DOHH2 (cell line): ENCODE data around the gene EEF2.

ENCODE experiments used
- H3F3A ChIP-seq: fragments of 200-600 bp; sonication (generic), shearing (Covaris generic); 2 replicates; pipeline ENCODE4 v1.6.0; 2016; ENCODE audit warnings: antibody characterized with exemption, mild to moderate bottlenecking; ENCODE audit not compliant: control insufficient read depth, insufficient read depth
- H3K27ac ChIP-seq: fragments of 200-600 bp; sonication (generic); 2 replicates; pipeline ENCODE4 v1.5.1; 2014; ENCODE audit warnings: low read depth, mild to moderate bottlenecking, low read length, moderate library complexity
- H3K27me3 ChIP-seq: fragments of 200-600 bp; sonication (generic); 2 replicates; pipeline ENCODE4 v1.6.1; 2014; ENCODE audit warnings: mild to moderate bottlenecking, low read length, mixed read lengths; ENCODE audit not compliant: control insufficient read depth
- H3K36me3 ChIP-seq: fragments of 200-600 bp; sonication (generic); 2 replicates; pipeline ENCODE4 v1.6.1; 2014; ENCODE audit warnings: mild to moderate bottlenecking, low read length, moderate library complexity, mixed read lengths; ENCODE audit not compliant: control insufficient read depth
- H3K4me1 ChIP-seq: fragments of 200-600 bp; sonication (generic); 2 replicates; pipeline ENCODE4 v1.6.1; 2014; ENCODE audit warnings: mild to moderate bottlenecking, low read length, mixed read lengths; ENCODE audit not compliant: control insufficient read depth
- H3K4me2 ChIP-seq: fragments of 200-600 bp; sonication (generic); 2 replicates; pipeline ENCODE4 v1.6.0; 2014; ENCODE audit warnings: mild to moderate bottlenecking, low read length, moderate library complexity
- H3K4me3 ChIP-seq: fragments of 200-600 bp; sonication (generic); 2 replicates; pipeline ENCODE4 v1.5.1; 2014; ENCODE audit warnings: mild to moderate bottlenecking, low read length, mixed read lengths
- H3K79me2 ChIP-seq: fragments of 200-600 bp; sonication (generic); 2 replicates; pipeline ENCODE4 v1.6.1; 2014; ENCODE audit warnings: mild to moderate bottlenecking, low read length, mixed read lengths; ENCODE audit not compliant: control insufficient read depth
- H3K9me2 ChIP-seq: fragments of 200-600 bp; sonication (generic); replicated peaks from 2 replicates; pipeline ENCODE4 v1.6.1; 2014; ENCODE audit warnings: mild to moderate bottlenecking, low read length, mixed read lengths; ENCODE audit not compliant: control insufficient read depth
- H3K9me3 ChIP-seq: fragments of 200-600 bp; sonication (generic); 2 replicates; pipeline ENCODE4 v1.6.1; 2014; ENCODE audit warnings: antibody characterized with exemption, low read length, mixed read lengths; ENCODE audit not compliant: control insufficient read depth, insufficient read depth
- H4K20me1 ChIP-seq: fragments of 200-600 bp; sonication (generic); 2 replicates; pipeline ENCODE4 v1.6.0; 2014; ENCODE audit warnings: low read depth, mild to moderate bottlenecking, antibody characterized with exemption, low read length, moderate library complexity; ENCODE audit not compliant: control insufficient read depth, insufficient read depth
- CTCF ChIP-seq: fragments of 200-600 bp; sonication (generic); IDR thresholded peaks from one replicate; pipeline ENCODE4 v1.5.1; 2014; ENCODE audit warnings: antibody characterized with exemption, mild to moderate bottlenecking, low read depth, low read length; ENCODE audit not compliant: poor library complexity, severe bottlenecking
- EZH2phosphoT487 ChIP-seq: fragments of 200-600 bp; sonication (generic); IDR thresholded peaks from 2 replicates; pipeline ENCODE4 v1.6.1; 2017; ENCODE audit warnings: borderline replicate concordance, mild to moderate bottlenecking, antibody characterized with exemption, low read length, moderate library complexity, mixed read lengths

EEF2 gene

DNA sequence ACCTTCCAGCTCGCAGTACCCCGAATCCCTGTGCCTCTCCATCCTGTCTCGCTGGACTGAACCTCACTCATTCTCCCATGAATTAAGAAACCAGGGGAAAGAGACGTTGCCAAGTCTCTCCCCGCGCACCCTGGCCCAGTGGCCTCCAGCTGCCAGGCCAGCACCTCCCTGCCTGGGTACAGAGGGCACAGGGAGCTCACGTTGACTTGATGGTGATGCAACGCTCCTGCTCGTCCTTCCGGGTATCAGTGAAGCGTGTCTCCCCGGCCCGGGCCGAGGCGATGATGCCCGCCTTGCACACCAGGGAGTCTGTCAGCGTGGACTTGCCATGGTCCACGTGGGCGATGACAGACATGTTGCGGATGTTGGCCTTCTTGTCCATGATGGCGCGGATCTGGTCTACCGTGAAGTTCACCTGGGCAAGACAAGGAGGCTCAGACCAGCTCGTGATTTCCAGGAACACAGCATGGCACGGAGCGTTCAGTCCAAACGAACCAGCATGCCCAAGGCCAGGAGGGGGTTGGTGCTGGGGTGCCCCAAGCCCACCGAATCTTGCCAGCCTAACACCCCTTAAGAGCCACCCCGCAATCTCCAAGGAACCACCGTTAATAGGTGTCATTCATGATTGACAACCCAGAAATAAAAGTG lies 1.2 kb downstream of the EEF2 start:
- Histone ChIP-seq H3K27me3 (no peaks in the 10 kb centered on the region), H3K36me3 (peaks cover 62% of the 10 kb centered on the region), H3K27ac (peak overlapping the region; percentile 89), H3K4me3 (peak overlapping the region; percentile 99), H4K20me1 (peaks cover 54% of the 10 kb centered on the region), H3K79me2 (peaks cover 63% of the 10 kb centered on the region), H3K9me3 (no peaks in the 10 kb centered on the region), H3F3A (peaks cover 65% of the 10 kb centered on the region), H3K4me1 (peaks cover 57% of the 10 kb centered on the region), H3K4me2 (peak overlapping the region; percentile 95), H3K9me2 (no peaks in the 10 kb centered on the region)
- no peak for TF ChIP-seq EZH2phosphoT487
- no peak for TF ChIP-seq CTCF

- Histone ChIP-seq H4K20me1 (peaks cover 56% of the 10 kb centered on the region), H3K27ac (peak overlapping the region; percentile 89)
Observed at GRCh38 chr19:3983542-3983914, 1.7 kb downstream of the EEF2 start.

DNA sequence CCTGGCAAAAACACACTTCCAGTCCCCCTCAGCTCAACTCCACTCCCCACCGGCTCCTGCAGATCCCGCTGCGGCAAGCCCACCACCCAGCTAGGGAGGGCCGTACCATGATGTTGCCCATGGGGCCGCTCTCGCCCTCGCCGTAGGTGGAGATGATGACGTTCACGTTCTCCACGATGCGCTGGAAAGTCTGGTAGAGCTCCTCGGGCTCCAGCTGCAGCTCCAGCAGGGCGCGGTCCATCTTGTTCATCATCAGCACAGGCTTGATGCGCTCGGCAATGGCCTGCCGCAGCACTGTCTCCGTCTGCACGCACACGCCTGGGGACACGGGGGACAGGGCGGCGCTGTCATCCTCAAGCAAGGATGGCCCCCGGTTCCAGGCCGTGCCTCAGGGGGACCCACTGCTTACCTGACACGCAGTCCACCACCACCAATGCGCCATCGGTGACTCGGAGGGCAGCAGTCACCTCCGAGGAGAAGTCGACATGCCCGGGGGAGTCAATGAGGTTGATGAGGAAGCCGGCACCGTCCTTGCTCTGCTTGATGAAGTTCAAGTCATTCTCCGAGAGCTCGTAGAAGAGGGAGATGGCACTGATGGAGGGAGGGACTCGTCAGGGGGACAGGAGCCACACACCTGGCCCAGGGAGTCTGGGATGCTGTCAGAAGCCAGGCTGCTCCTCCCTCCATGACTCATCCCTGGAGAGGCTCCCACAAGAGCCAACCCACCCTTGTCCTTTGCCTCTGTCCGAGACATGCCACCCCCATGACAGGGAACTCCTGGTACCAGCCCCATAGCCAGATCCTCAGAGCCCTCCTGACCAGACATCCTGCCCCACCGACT lies 2.3 kb downstream of the EEF2 start:
- no peaks in the 10 kb centered on the region for H3K27me3 ChIP-seq
- peaks cover 71% of the 10 kb centered on the region for H3F3A ChIP-seq
- peaks cover 49% of the 10 kb centered on the region for H3K4me1 ChIP-seq
- TF ChIP-seq CTCF (no peak), EZH2phosphoT487 (no peak)
- peak overlapping the region; percentile 99 for H3K4me3 ChIP-seq
- H3K36me3 ChIP-seq = peaks cover 72% of the 10 kb centered on the region
- no peaks in the 10 kb centered on the region for H3K9me2 ChIP-seq
- no peaks in the 10 kb centered on the region for H3K9me3 ChIP-seq
- H4K20me1 ChIP-seq = peaks cover 60% of the 10 kb centered on the region
- peaks cover 70% of the 10 kb centered on the region for H3K79me2 ChIP-seq
- H3K4me2 ChIP-seq = peak overlapping the region; percentile 95
- H3K27ac ChIP-seq = peak overlapping the region; percentile 89

More at GRCh38 chr19:3983542-3983914, 1.7 kb downstream of the EEF2 start:
- Histone ChIP-seq H3K9me2 (no peaks in the 10 kb centered on the region), H3K36me3 (peaks cover 66% of the 10 kb centered on the region), H3K9me3 (no peaks in the 10 kb centered on the region), H3K27me3 (no peaks in the 10 kb centered on the region), H3K4me2 (peak overlapping the region; percentile 95), H3F3A (peaks cover 69% of the 10 kb centered on the region), H3K79me2 (peaks cover 66% of the 10 kb centered on the region), H3K4me1 (peaks cover 55% of the 10 kb centered on the region), H3K4me3 (peak overlapping the region; percentile 99)
- TF ChIP-seq EZH2phosphoT487 (no peak), CTCF (no peak)
